GM12891 (cell line): ENCODE data around the gene C19orf67.
"Not testable (repeated sequence)": the region's sequence is repeated elsewhere in the genome, so short reads cannot be mapped to it uniquely, and the experiment has no call there.

Experiments used
- PAX5 ChIP-seq: IDR thresholded peaks from 2 replicates; pipeline ENCODE4 v1.6.1; 2011; ENCODE audit warnings: low read length, moderate library complexity, mild to moderate bottlenecking; ENCODE audit not compliant: insufficient read depth, severe bottlenecking
- POLR2A ChIP-seq: IDR thresholded peaks from 2 replicates; pipeline ENCODE4 v1.6.1; 2011; ENCODE audit warnings: low read depth, low read length, control low read depth
- POLR2AphosphoS5 ChIP-seq: IDR thresholded peaks from 2 replicates; pipeline ENCODE4 v1.6.1; 2011; ENCODE audit warnings: low read depth, low read length, control low read depth
- POU2F2 ChIP-seq: IDR thresholded peaks from 2 replicates; pipeline ENCODE4 v1.6.1; 2011; ENCODE audit warnings: low read depth, mild to moderate bottlenecking, control low read depth, low read length, moderate library complexity
- SPI1 ChIP-seq: IDR thresholded peaks from 2 replicates; pipeline ENCODE4 v1.6.1; 2011; ENCODE audit warnings: low read depth, low read length, control low read depth
- TAF1 ChIP-seq: IDR thresholded peaks from 2 replicates; pipeline ENCODE4 v1.6.1; 2011; ENCODE audit warnings: low read depth, low read length, control low read depth

DNA sequence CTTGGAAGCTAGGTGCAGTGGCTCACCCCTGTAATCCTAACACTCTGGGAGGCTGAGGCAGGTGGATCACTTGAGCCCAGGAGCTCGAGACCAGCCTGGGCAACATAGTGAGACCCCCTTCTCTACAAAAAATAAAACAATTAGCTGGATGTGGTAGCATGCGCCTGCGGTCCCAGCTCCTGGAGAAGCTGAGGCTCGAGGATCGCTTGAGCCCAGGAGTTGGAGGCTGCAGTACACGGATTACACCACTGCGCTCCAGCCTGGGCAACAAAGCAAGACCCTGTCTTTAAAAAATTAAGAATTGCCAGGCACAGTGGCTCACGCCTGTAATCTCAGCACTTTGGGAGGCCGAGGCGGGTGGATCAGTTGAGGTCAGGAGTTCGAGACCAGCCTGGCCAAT, 34.6 kb downstream of the C19orf67 start:
- TF ChIP-seq SPI1, TAF1, POLR2A, POLR2AphosphoS5, PAX5, POU2F2: not testable (repeated sequence)
